ENCODE measurements around the gene SLC5A9. TPM values are rescaled to one million over a fixed set of nuclear protein-coding genes. Genes with fewer than 3 reads are reported as not detected.

Gene SLC5A9
- total RNA-seq, 1 donor from 2014 or later, result not detected

- no peak overlapping the region for H3K4me3 ChIP-seq (ENCODE audit: low read depth, low read length)
- H3K36me3 ChIP-seq (ENCODE audit: control insufficient read depth, insufficient read depth, low read length), result no peaks in the 10 kb centered on the region
- DNase-seq (ENCODE audit: low read depth), result no peak
- TF ChIP-seq CTCF (IDR thresholded peaks at IDR 0.05; ENCODE audit: insufficient read depth, low read length, poor library complexity, severe bottlenecking), result no peak
- peaks cover 4% of the 10 kb centered on the region for H3K27me3 ChIP-seq (ENCODE audit: control insufficient read depth, insufficient read depth, low read length)
Observed at GRCh38 chr1:48233666-48234485, 11.4 kb downstream of the SLC5A9 start.

- no peak for TF ChIP-seq CTCF (IDR thresholded peaks at IDR 0.05; ENCODE audit: insufficient read depth, low read length, poor library complexity, severe bottlenecking)
- H3K36me3 ChIP-seq (ENCODE audit: control insufficient read depth, insufficient read depth, low read length), result no peaks in the 10 kb centered on the region
- no peak overlapping the region for H3K4me3 ChIP-seq (ENCODE audit: low read depth, low read length)
- no peak for DNase-seq (ENCODE audit: low read depth)
- peaks cover 4% of the 10 kb centered on the region for H3K27me3 ChIP-seq (ENCODE audit: control insufficient read depth, insufficient read depth, low read length)
Observed at GRCh38 chr1:48235652-48236051, 13.1 kb downstream of the SLC5A9 start.

GRCh38 chr1:48236716-48237470, 14.4 kb downstream of the SLC5A9 start:
- peak; percentile 62 for TF ChIP-seq CTCF (IDR thresholded peaks at IDR 0.05; ENCODE audit: insufficient read depth, low read length, poor library complexity, severe bottlenecking)
- DNase-seq (ENCODE audit: low read depth), result no peak
- H3K4me3 ChIP-seq (ENCODE audit: low read depth, low read length), result no peak overlapping the region
- no peaks in the 10 kb centered on the region for H3K27me3 ChIP-seq (ENCODE audit: control insufficient read depth, insufficient read depth, low read length)
- no peaks in the 10 kb centered on the region for H3K36me3 ChIP-seq (ENCODE audit: control insufficient read depth, insufficient read depth, low read length)

GRCh38 chr1:48242141-48242736, 19.7 kb downstream of the SLC5A9 start:
- H3K4me3 ChIP-seq (ENCODE audit: low read depth, low read length), result no peak overlapping the region
- DNase-seq (ENCODE audit: low read depth), result no peak
- H3K27me3 ChIP-seq (ENCODE audit: control insufficient read depth, insufficient read depth, low read length), result no peaks in the 10 kb centered on the region
- H3K36me3 ChIP-seq (ENCODE audit: control insufficient read depth, insufficient read depth, low read length), result no peaks in the 10 kb centered on the region
- TF ChIP-seq CTCF (IDR thresholded peaks at IDR 0.05; ENCODE audit: insufficient read depth, low read length, poor library complexity, severe bottlenecking), result no peak

GRCh38 chr1:48245106-48245505, 22.6 kb downstream of the SLC5A9 start:
- H3K27me3 ChIP-seq (ENCODE audit: control insufficient read depth, insufficient read depth, low read length), result peaks cover 2% of the 10 kb centered on the region
- no peak overlapping the region for H3K4me3 ChIP-seq (ENCODE audit: low read depth, low read length)
- TF ChIP-seq CTCF (IDR thresholded peaks at IDR 0.05; ENCODE audit: insufficient read depth, low read length, poor library complexity, severe bottlenecking), result no peak
- no peak for DNase-seq (ENCODE audit: low read depth)
- no peaks in the 10 kb centered on the region for H3K36me3 ChIP-seq (ENCODE audit: control insufficient read depth, insufficient read depth, low read length)

Data from kidney epithelial cell (primary cell).